PFSK-1 (cell line): ENCODE measurements around the gene RUNX1.

ENCODE experiments used
- FOXP2 ChIP-seq: optimal IDR thresholded peaks from 2 replicates; pipeline ENCODE3; 2011; ENCODE audit warnings: borderline replicate concordance, control low read depth, inconsistent platforms; ENCODE audit not compliant: insufficient read depth; ENCODE audit errors: extremely low read length, extremely low read depth
- POLR2AphosphoS5 ChIP-seq: IDR thresholded peaks from 2 replicates; pipeline ENCODE4 v1.6.1; 2012; ENCODE audit warnings: low read depth, mild to moderate bottlenecking, control low read depth, low read length, moderate library complexity
- SIN3A ChIP-seq: IDR thresholded peaks from 2 replicates; pipeline ENCODE4 v1.6.1; 2012; ENCODE audit warnings: mild to moderate bottlenecking, low read length, moderate library complexity, borderline replicate concordance; ENCODE audit not compliant: insufficient read depth
- TAF1 ChIP-seq: IDR thresholded peaks from 2 replicates; pipeline ENCODE4 v1.6.1; 2012; ENCODE audit warnings: low read length, control low read depth, borderline replicate concordance; ENCODE audit not compliant: insufficient read depth
- TF ChIP-seq, protein P1 (sequence below), 2 experiments: IDR thresholded peaks; 2 replicates each; pipeline versions ENCODE4 v1.6.1 to v1.8.0; 2011 to 2012; ENCODE audit warnings: low read depth in 2 of 2, low read length in 2 of 2, control low read depth in 1 of 2, inconsistent platforms in 1 of 2, mild to moderate bottlenecking in 1 of 2, moderate library complexity in 1 of 2; ENCODE audit not compliant: insufficient read depth in 1 of 2

Gene RUNX1

DNA sequence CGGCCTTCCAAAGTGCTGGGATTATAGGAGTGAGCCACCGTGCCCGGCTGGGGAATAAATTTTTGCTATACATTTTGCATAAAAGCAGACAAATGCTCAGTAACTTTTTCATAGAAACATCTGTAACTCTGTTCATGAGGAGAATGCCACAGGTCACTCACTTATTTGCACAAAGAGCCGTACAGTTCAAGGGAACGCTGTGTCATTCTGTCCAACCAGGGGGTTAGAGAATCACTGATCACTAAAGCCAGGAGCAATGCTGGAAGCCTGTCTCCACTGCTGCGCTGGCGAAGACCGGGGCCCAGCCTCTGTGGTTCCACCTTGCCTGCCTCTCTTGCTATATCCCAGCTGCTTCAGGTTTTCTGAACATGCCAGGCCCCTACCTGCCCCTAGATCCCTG is 58.3 kb downstream of the RUNX1 start:
- TF ChIP-seq, protein P1, sequence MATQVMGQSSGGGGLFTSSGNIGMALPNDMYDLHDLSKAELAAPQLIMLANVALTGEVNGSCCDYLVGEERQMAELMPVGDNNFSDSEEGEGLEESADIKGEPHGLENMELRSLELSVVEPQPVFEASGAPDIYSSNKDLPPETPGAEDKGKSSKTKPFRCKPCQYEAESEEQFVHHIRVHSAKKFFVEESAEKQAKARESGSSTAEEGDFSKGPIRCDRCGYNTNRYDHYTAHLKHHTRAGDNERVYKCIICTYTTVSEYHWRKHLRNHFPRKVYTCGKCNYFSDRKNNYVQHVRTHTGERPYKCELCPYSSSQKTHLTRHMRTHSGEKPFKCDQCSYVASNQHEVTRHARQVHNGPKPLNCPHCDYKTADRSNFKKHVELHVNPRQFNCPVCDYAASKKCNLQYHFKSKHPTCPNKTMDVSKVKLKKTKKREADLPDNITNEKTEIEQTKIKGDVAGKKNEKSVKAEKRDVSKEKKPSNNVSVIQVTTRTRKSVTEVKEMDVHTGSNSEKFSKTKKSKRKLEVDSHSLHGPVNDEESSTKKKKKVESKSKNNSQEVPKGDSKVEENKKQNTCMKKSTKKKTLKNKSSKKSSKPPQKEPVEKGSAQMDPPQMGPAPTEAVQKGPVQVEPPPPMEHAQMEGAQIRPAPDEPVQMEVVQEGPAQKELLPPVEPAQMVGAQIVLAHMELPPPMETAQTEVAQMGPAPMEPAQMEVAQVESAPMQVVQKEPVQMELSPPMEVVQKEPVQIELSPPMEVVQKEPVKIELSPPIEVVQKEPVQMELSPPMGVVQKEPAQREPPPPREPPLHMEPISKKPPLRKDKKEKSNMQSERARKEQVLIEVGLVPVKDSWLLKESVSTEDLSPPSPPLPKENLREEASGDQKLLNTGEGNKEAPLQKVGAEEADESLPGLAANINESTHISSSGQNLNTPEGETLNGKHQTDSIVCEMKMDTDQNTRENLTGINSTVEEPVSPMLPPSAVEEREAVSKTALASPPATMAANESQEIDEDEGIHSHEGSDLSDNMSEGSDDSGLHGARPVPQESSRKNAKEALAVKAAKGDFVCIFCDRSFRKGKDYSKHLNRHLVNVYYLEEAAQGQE (IDR thresholded peaks at IDR 0.05; ENCODE audit: insufficient read depth in 1 of 2, low read depth in 2 of 2, low read length in 2 of 2) = no peak
- TF ChIP-seq FOXP2 = no peak
- TF ChIP-seq SIN3A = no peak
- TF ChIP-seq TAF1 = no peak
- TF ChIP-seq POLR2AphosphoS5 = no peak

DNA sequence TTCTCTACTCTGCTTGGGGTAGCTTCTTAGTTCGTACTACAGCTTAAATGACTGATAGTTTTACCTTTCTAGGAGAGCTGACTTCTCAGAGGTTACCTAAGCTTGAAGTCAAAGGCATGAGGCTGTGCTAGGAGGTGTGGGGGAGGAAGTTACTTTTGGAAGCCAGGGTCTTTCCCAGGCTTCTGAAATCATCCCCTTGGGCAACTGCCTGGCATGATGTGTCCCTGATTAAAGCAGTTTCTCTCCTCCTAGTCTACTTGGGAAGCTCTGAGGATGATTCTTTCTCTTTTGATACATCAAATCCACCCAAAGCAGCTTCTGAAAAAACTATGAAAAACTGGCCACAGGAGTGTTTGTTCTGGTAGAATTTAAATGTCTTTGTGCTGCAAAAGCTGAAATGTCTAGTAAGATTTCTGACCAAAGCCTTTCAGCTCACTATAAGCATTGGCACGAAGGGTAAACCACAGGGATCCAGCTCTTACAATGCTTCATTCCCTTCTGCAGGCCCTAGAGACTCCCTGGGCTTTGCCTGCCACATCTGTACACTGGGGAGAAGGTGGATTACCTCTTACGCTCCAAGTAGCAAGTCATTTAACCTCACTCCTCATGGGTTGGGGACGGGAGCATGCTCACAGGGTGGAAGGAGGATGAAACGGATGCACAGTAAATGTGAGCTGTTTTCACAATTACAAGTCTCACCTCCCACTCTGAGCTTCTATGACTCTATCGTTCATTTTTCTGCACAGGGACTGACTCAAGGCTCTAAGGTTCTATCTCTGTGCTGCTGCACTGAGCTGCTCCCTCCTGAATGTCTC is 59.6 kb downstream of the RUNX1 start:
- TF ChIP-seq TAF1 (no peak), FOXP2 (no peak), POLR2AphosphoS5 (no peak), SIN3A (no peak)
- TF ChIP-seq, protein P1 (IDR thresholded peaks at IDR 0.05; ENCODE audit: insufficient read depth in 1 of 2, low read depth in 2 of 2, low read length in 2 of 2) = no peak

DNA sequence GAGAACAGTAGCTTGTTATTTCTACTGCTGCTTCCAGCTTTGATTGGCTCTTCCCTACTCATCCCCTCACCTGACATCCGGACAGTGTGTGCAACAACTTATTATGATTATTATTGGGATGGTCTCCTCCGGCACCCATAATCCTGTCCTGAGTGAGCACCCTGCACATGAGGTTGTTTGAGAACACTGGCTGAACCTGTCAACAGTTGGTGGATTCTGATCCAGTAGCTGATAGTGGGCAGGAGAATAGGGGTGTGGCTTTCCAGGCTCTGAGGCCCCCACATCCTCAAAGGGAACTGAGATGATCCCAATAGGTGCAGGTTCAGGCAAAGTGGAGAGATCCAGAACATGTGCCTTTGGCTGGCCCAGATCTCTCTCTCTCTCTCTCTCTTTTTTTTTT is 60.5 kb downstream of the RUNX1 start:
- TF ChIP-seq, protein P1 (IDR thresholded peaks at IDR 0.05; ENCODE audit: insufficient read depth in 1 of 2, low read depth in 2 of 2, low read length in 2 of 2) = no peak
- TF ChIP-seq POLR2AphosphoS5 = no peak
- TF ChIP-seq TAF1 = no peak
- TF ChIP-seq FOXP2 = no peak
- TF ChIP-seq SIN3A = no peak

DNA sequence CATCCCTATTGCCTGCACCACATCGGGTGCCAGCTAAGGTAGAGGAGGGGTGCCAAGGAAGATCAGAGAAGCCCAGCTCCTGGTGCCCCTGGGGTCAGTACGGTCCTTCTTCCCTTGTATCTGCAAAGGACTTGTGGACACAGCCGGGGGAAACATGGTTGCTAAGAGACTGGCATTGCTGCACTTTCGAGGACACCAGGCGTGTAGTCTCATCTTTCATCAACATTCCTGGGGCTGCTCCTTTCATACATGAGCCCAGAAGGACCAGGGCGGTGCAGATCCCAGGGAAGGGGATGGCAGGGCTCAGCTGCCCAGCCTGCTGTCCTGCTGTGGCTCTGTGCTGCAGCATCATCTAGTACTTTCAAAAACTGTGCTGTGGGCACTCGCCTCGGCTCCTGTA is 61.0 kb downstream of the RUNX1 start:
- TF ChIP-seq SIN3A = no peak
- TF ChIP-seq FOXP2 = no peak
- TF ChIP-seq, protein P1 (IDR thresholded peaks at IDR 0.05; ENCODE audit: insufficient read depth in 1 of 2, low read depth in 2 of 2, low read length in 2 of 2) = no peak
- TF ChIP-seq TAF1 = no peak
- TF ChIP-seq POLR2AphosphoS5 = no peak
